Panc1 (cell line): ENCODE results near the gene C4orf33.

ENCODE experiments used
- CTCF ChIP-seq: fragments of 450-650 bp; IDR thresholded peaks from 2 replicates; pipeline ENCODE4 v1.5.1; 2017; ENCODE audit warnings: mild to moderate bottlenecking
- POLR2AphosphoS5 ChIP-seq: IDR thresholded peaks from 2 replicates; pipeline ENCODE4 v1.6.1; 2012; ENCODE audit warnings: mild to moderate bottlenecking, low read depth, low read length, moderate library complexity
- SIN3A ChIP-seq: IDR thresholded peaks from 2 replicates; pipeline ENCODE4 v1.6.1; 2012; ENCODE audit warnings: low read depth, mild to moderate bottlenecking, low read length, moderate library complexity, borderline replicate concordance; ENCODE audit not compliant: insufficient read depth
- TCF7L2 ChIP-seq: IDR thresholded peaks from 2 replicates; pipeline ENCODE4 v1.6.1; 2011; ENCODE audit warnings: mild to moderate bottlenecking, low read depth, low read length, inconsistent platforms

DNA sequence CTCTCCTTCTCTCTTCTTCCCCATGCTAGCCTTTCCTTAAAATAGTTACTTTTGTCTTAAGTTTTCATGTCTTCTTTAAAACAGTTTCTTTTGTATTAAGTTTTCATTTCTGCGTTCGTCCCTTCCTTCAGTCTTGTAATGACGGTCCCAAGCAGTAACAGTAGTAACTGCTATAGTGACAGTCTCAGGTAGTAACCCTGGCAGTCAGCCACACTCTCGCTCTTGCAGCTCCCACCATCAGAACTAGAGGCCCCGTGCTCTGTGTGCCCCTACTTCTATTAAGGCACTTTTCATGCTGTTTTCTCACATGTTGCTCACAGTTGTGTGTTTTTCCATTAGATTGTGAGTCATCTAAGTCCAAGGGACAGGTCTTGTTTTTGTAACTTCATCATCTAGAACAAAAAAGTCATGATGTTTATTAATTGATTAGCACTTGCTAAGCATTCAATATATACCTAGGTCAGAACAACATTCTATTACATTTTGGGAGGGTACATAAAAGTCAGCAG is 49.3 kb downstream of the C4orf33 start:
- TF ChIP-seq TCF7L2 (no peak), CTCF (no peak), SIN3A (no peak), POLR2AphosphoS5 (no peak)
